MM.1S (cell line): Measurements from ENCODE around the gene KRTAP12-4.

Experiments
- DNase-seq: peaks from one replicate; pipeline ENCODE4 v3.0.0-alpha.2; 2015
- H2AFZ ChIP-seq: fragments of 300-600 bp; sonication (generic); 2 replicates; pipeline ENCODE4 v1.6.0; 2016; ENCODE audit warnings: antibody characterized with exemption, low read length
- H3F3A ChIP-seq: fragments of 300-600 bp; sonication (generic); 2 replicates; pipeline ENCODE4 v1.6.1; 2016; ENCODE audit warnings: mild to moderate bottlenecking, antibody characterized with exemption, low read length, moderate library complexity, mixed read lengths; ENCODE audit not compliant: insufficient read depth
- H3K27ac ChIP-seq: fragments of 300-600 bp; sonication (generic); 2 replicates; pipeline ENCODE4 v1.5.1; 2016; ENCODE audit warnings: mild to moderate bottlenecking, low read length
- H3K27me3 ChIP-seq: fragments of 300-600 bp; sonication (generic); replicated peaks from 2 replicates; pipeline ENCODE4 v1.6.0; 2016; ENCODE audit warnings: low read length; ENCODE audit not compliant: insufficient read depth
- H3K36me3 ChIP-seq: fragments of 300-600 bp; sonication (generic); replicated peaks from 2 replicates; pipeline ENCODE4 v1.6.1; 2016; ENCODE audit warnings: mild to moderate bottlenecking, low read length, mixed read lengths; ENCODE audit not compliant: insufficient read depth
- H3K4me1 ChIP-seq: fragments of 300-600 bp; sonication (generic); 2 replicates; pipeline ENCODE4 v1.6.1; 2016; ENCODE audit warnings: low read length, mixed read lengths
- H3K4me2 ChIP-seq: fragments of 300-600 bp; sonication (generic); 2 replicates; pipeline ENCODE4 v1.6.0; 2016; ENCODE audit warnings: low read depth, low read length
- H3K4me3 ChIP-seq: fragments of 300-600 bp; sonication (generic); 2 replicates; pipeline ENCODE4 v1.5.1; 2016; ENCODE audit warnings: low read length, mixed read lengths
- H3K79me2 ChIP-seq: fragments of 300-600 bp; sonication (generic); 2 replicates; pipeline ENCODE4 v1.6.1; 2016; ENCODE audit warnings: mixed run types, low read length, mixed read lengths
- H3K9ac ChIP-seq: fragments of 300-600 bp; sonication (generic); 2 replicates; pipeline ENCODE4 v1.6.1; 2016; ENCODE audit warnings: low read length, mixed read lengths
- H3K9me2 ChIP-seq: fragments of 300-600 bp; sonication (generic); replicated peaks from 2 replicates; pipeline ENCODE4 v1.6.1; 2016; ENCODE audit warnings: mild to moderate bottlenecking, low read length, mixed read lengths; ENCODE audit not compliant: insufficient read depth
- H3K9me3 ChIP-seq: fragments of 300-600 bp; sonication (generic); replicated peaks from 2 replicates; pipeline ENCODE4 v1.6.1; 2016; ENCODE audit warnings: mild to moderate bottlenecking, low read length, mixed read lengths; ENCODE audit not compliant: insufficient read depth
- H4K20me1 ChIP-seq: fragments of 300-600 bp; sonication (generic); 2 replicates; pipeline ENCODE4 v1.6.1; 2016; ENCODE audit warnings: mild to moderate bottlenecking, low read length, moderate library complexity, mixed read lengths; ENCODE audit not compliant: insufficient read depth
- EZH2 ChIP-seq: fragments of 300-600 bp; sonication (generic); optimal IDR thresholded peaks from 2 replicates; pipeline ENCODE3; 2017; ENCODE audit warnings: low read depth, mild to moderate bottlenecking, antibody characterized with exemption, low read length, mixed read lengths
- EZH2phosphoT487 ChIP-seq: fragments of 300-600 bp; sonication (generic); IDR thresholded peaks from 2 replicates; pipeline ENCODE4 v1.6.1; 2018; ENCODE audit warnings: antibody characterized with exemption, low read length
- TF ChIP-seq, protein P1 (sequence below): fragments of 300-600 bp; sonication (generic); IDR thresholded peaks from 2 replicates; pipeline ENCODE4 v1.5.1; 2016; ENCODE audit warnings: antibody characterized with exemption, low read length, mixed read lengths

The KRTAP12-4 gene

DNA sequence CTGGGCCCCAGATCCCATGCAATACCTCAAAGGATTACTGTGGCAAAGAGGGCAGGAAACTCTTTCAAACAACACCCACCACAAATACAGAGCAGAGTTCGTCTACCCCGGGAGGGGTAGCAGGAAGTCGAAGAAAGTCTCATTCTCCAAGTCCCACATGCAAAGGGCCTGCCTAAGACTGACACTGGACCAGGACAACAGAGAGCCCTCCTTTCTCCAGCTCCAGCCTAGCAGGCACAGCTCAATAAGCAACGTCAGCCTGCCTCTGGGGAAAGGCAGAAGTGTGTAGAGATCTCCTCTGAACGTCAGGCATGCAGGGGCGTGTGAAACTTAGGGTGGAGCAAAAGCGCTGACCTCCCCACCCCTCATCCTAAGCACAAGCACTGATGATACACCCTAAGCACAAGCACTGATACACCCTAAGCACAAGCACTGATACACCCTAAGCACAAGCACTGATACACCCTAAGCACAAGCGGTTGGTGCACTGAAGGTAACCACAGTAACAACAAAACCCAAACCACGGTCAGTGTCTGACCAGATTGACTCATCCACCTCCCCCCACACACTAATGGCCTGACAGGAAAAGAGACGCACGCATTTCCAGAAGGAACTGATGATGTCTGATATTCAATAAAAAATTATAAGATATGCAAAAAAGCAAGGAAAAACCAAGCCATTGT is 4.6 kb upstream of the KRTAP12-4 start:
- Histone ChIP-seq H3K9me3 (no peaks in the 10 kb centered on the region), H3K9ac (no peak overlapping the region), H3K4me2 (no peak overlapping the region), H3K27ac (no peak overlapping the region), H3K4me1 (no peaks in the 10 kb centered on the region), H3K27me3 (peaks cover 78% of the 10 kb centered on the region), H4K20me1 (no peaks in the 10 kb centered on the region), H3K79me2 (no peaks in the 10 kb centered on the region), H3K36me3 (no peaks in the 10 kb centered on the region), H2AFZ (no peak overlapping the region), H3K9me2 (no peaks in the 10 kb centered on the region), H3F3A (no peaks in the 10 kb centered on the region), H3K4me3 (no peak overlapping the region)
- TF ChIP-seq, protein P1, sequence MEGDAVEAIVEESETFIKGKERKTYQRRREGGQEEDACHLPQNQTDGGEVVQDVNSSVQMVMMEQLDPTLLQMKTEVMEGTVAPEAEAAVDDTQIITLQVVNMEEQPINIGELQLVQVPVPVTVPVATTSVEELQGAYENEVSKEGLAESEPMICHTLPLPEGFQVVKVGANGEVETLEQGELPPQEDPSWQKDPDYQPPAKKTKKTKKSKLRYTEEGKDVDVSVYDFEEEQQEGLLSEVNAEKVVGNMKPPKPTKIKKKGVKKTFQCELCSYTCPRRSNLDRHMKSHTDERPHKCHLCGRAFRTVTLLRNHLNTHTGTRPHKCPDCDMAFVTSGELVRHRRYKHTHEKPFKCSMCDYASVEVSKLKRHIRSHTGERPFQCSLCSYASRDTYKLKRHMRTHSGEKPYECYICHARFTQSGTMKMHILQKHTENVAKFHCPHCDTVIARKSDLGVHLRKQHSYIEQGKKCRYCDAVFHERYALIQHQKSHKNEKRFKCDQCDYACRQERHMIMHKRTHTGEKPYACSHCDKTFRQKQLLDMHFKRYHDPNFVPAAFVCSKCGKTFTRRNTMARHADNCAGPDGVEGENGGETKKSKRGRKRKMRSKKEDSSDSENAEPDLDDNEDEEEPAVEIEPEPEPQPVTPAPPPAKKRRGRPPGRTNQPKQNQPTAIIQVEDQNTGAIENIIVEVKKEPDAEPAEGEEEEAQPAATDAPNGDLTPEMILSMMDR = no peak
- TF ChIP-seq EZH2 (no peak), EZH2phosphoT487 (no peak)
- DNase-seq = no peak

DNA sequence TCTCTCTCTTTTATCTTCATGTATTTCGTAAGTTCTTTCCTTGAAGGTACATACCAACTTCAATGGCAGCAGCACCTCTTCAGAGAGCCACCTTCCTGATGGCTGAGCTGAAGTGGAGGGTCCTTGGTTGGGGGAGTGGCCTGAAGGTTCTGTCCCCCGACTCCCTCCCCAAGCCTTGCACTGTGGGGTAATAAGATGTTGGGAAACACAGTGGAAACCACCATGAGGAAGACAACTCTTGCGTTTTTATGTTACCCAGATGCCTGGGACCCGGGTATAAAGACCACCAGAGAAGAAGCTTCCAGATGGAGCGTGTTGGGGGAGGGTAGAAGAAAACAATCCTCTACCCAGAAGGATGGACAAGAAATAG is 4.1 kb upstream of the KRTAP12-4 start:
- H3K4me3 ChIP-seq = no peak overlapping the region
- peaks cover 78% of the 10 kb centered on the region for H3K27me3 ChIP-seq
- H3K9me3 ChIP-seq = no peaks in the 10 kb centered on the region
- H3K79me2 ChIP-seq = no peaks in the 10 kb centered on the region
- H3F3A ChIP-seq = no peaks in the 10 kb centered on the region
- TF ChIP-seq, protein P1 = no peak
- TF ChIP-seq EZH2phosphoT487 (no peak), EZH2 (no peak)
- no peak overlapping the region for H2AFZ ChIP-seq
- H3K9me2 ChIP-seq = no peaks in the 10 kb centered on the region
- H3K36me3 ChIP-seq = no peaks in the 10 kb centered on the region
- H3K4me2 ChIP-seq = no peak overlapping the region
- no peaks in the 10 kb centered on the region for H3K4me1 ChIP-seq
- no peaks in the 10 kb centered on the region for H4K20me1 ChIP-seq
- no peak overlapping the region for H3K9ac ChIP-seq
- DNase-seq = no peak
- H3K27ac ChIP-seq = no peak overlapping the region

DNA sequence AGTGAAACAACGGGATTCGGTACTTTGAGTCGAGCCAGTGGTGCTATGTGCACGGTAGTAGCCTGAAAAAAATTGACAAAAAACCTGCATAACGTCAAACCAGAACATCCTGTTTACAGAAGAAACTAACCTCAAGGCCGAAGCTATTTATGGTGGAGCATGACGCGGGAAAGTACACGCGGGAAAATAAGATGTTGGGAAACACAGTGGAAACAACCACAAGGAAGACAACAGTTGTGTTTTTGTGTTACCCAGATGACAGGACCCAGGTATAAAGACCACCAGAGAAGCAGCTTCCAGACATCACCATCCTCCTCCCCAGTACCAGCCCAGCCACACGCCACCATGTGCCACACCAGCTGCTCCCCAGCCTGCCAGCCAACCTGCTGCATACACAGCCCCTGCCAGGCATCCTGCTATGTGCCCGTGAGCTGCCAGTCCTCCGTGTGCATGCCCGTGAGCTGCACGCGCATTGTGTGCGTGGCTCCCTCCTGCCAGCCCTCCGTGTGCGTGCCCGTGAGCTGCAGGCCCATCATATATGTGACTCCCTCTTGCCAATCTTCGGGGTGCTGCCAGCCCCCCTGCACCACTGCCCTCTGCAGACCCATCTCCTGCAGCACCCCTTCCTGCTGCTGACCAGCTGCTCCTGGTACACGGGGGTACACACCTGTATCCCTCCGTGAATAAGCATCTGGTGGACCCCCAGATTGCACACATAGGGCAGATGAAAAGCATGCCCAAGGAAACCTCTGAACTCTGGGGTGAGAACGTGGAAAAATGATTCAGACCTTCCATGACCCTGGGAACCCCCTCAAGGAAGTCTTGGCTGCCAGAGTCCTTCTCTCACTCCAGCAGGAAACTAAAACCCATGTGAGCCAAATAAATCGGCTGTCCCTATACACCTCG is 3.4 kb upstream of the KRTAP12-4 start, which contains the start of gene KRTAP12-3:
TSS of gene KRTAP12-3 (plus strand) at position 298 of the 906 bp plus-strand sequence. CDS start at position 346, 48 bp downstream.
- peak within 1 kb of the TSS; percentile 21; the same call in 1 of the 2 replicates for H3K4me3 ChIP-seq
- H4K20me1 ChIP-seq = no peaks in the 10 kb centered on the region
- DNase-seq = peak; percentile 58
- H3K9me2 ChIP-seq = no peaks in the 10 kb centered on the region
- H3K9me3 ChIP-seq = no peaks in the 10 kb centered on the region
- peak within 1 kb of the TSS; percentile 33 for H3K4me2 ChIP-seq
- H3K9ac ChIP-seq = no peak within 1 kb of the TSS
- H3K36me3 ChIP-seq = no peaks in the 10 kb centered on the region
- H3F3A ChIP-seq = no peaks in the 10 kb centered on the region
- peaks cover 78% of the 10 kb centered on the region for H3K27me3 ChIP-seq
- H3K27ac ChIP-seq = no peak within 1 kb of the TSS
- H2AFZ ChIP-seq = peak within 1 kb of the TSS; percentile 12; the same call in 1 of the 2 replicates
- H3K4me1 ChIP-seq = no peaks in the 10 kb centered on the region
- TF ChIP-seq, protein P1 = no peak
- TF ChIP-seq EZH2phosphoT487 = no peak
- TF ChIP-seq EZH2 = no peak
- no peaks in the 10 kb centered on the region for H3K79me2 ChIP-seq
